ENCODE results near the gene NAV2.

DNA sequence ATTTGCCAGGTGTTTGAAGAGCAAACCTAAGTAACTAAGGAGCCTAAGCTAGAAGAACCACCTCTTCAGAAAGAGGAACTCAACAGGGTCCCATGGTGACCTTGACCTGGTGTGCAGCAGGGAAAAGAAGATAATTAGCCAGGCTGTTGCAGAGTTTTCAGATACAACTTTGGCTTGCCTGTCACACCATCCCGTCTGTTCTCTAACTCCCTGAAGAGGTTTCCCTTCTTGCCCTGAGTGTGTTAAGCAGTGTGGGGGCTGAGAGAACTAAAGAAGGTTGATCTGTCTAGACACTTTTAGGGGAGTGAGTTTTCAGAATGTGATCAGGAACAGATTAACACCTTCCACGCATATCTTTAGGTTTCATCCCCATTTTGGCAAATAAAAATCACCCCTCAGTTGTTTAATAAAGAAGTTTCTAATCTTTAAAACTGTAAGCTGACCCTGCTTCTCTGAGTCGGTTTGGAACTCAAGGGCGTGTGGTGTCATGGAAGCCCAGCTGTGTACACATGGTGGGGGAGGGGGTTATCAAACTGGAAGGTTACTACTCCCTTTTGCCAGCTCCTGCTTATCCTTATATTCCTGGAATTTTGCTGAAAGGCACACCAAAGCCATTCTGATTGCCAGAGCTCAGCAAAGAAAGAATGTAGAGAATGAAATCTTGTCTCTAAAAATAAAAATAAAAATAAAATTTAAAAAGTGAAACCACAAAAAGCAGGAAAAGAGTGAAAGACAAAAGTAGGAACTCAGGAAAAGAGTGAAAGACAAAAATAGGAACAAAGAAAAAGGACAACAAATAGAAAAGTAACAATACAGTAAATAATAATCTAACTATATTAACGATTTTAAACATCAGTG is 377.4 kb downstream of the NAV2 start:
- TF ChIP-seq CTCF (conservative IDR thresholded peaks at IDR 0.05 in 1 of 2, IDR thresholded peaks at IDR 0.05 in 1 of 2; ENCODE audit: low read depth in 1 of 2, low read length in 2 of 2) (no peak), EZH2 (IDR thresholded peaks at IDR 0.05; ENCODE audit: low read length, missing control alignments) (no peak)
